ENCODE data around the gene BCDIN3D. TPM values are rescaled to one million over a fixed set of nuclear protein-coding genes. Genes with fewer than 3 reads are reported as not detected.

The BCDIN3D gene
- total RNA-seq, 4 donors from 2014 or later, result 3.2 to 7.4 (median 6.3) TPM

DNA sequence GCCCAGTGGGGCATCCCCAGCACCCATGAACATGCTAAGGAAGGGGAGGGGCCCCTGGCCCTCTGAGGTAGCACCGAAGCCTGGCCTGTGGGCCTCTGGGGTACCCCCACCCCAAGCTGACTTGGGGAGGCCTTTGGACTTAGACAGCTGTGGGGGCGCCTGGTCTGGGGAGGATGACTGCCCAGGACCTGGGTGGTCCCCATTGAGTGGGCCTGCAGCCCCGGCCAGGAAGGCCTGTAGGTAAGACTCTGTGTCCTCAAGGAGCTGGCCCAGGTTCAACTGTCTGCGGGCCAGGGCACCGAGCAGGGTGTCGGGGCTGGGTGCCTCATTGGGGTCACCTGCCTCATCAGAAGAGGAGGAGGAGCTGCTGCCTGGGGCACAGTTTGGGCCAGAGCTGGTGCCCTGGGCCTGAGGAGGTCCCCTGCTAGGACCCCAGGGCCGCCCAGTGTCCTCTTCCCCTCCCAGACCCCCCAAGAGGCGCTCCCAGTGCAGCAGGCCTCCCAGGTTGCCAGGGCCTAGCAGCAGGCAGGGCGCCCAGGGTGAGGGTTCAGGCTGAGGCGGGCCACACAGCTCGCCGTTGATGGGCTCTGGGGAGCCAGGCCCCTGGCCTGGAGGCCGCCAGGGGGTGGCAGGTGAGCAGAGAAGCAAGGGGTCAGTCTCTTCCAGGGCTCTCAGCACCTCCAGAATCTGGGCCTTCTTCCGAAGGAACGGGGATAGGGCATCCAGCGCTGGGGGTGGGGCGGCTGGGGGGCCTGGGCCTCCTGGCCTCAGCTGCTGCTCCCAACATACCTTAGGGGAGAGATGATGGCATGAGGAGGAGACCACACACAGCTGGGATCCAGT lies 46.1 kb downstream of the BCDIN3D start:
- H3K4me3 ChIP-seq (ENCODE audit: low read depth, poor library complexity, severe bottlenecking), result no peak overlapping the region
- WGBS, 2 donors, result 87 to 94% methylated on average over 8 to 11 of the region's 17 CpGs
- TF ChIP-seq CTCF (IDR thresholded peaks at IDR 0.05) (no peak), POLR2A (IDR thresholded peaks at IDR 0.05) (no peak)
- intact Hi-C loops (cut with DNase I; ENCODE audit: low total_unique reads), result no loop called here
- DNase-seq (ENCODE audit: low spot score in 2 of 2), result no peak

DNA sequence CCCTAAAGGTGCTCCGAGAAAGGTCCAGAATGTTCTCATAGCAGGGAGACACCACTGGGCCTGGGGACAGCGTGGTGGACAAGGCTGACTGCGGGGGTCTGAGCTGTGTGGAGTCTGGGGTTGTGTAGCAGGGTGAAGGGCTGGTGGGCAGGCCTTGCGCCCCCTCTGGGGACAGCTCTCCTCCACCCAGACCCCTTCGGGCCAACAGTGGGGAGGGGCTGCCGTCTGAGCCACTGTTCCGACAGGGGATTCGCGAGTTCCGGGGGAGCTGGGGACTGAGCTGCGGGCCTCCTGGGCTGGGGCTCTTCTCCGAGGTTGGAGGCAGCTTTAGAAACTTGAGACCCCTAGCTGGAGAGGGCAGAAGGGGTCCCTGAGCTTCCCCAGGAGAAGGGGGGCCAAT lies 46.8 kb downstream of the BCDIN3D start:
- no peak overlapping the region for H3K4me3 ChIP-seq (ENCODE audit: low read depth, poor library complexity, severe bottlenecking)
- DNase-seq (ENCODE audit: low spot score in 2 of 2), result no peak
- TF ChIP-seq CTCF (IDR thresholded peaks at IDR 0.05), result no peak
- 93 to 94% methylated on average over 8 to 9 of the region's 12 CpGs for WGBS, 2 donors
- intact Hi-C loops (cut with DNase I; ENCODE audit: low total_unique reads), result no loop called here

DNA sequence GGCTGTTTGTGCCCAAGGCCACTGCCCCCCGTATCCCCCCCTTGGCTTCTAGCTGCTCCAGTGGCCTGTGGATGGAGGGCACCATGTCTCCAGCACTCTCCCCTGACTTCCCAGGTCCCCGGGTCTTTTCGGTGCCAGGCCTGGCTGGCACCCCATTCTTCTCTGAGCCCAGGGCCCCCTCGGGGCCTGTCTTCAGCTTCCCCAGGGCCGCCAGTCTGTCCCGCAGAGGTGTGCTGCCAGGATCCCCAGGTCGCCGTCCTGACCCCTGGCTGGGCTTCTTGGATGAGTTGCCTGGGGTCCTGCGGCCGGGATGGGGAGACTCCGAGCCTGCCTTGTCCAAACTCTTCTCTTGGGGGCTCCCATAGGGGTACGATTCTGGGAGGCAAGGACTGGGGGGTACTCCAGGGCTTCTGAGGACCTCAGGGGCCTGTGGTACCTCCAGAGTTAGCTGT lies 47.2 kb downstream of the BCDIN3D start:
- no peak overlapping the region for H3K4me3 ChIP-seq (ENCODE audit: low read depth, poor library complexity, severe bottlenecking)
- TF ChIP-seq POLR2A (IDR thresholded peaks at IDR 0.05), result no peak
- no peak for TF ChIP-seq CTCF (IDR thresholded peaks at IDR 0.05)
- no peak for DNase-seq (ENCODE audit: low spot score in 2 of 2)
- intact Hi-C loops (cut with DNase I; ENCODE audit: low total_unique reads), result no loop called here
- 83 to 86% methylated on average over 11 to 12 of the region's 12 CpGs for WGBS, 2 donors

- WGBS, 2 donors, result 89% methylated on average over 22 to 23 of the region's 32 CpGs
- no peak overlapping the region for H3K4me3 ChIP-seq (ENCODE audit: low read depth, poor library complexity, severe bottlenecking)
- no peak for DNase-seq (ENCODE audit: low spot score in 2 of 2)
- TF ChIP-seq POLR2A (IDR thresholded peaks at IDR 0.05) (no peak), CTCF (IDR thresholded peaks at IDR 0.05) (no peak)
- intact Hi-C loops (cut with DNase I; ENCODE audit: low total_unique reads), result no loop called here
Measured at GRCh38 chr12:49794811-49795653, 47.9 kb downstream of the BCDIN3D start.

DNA sequence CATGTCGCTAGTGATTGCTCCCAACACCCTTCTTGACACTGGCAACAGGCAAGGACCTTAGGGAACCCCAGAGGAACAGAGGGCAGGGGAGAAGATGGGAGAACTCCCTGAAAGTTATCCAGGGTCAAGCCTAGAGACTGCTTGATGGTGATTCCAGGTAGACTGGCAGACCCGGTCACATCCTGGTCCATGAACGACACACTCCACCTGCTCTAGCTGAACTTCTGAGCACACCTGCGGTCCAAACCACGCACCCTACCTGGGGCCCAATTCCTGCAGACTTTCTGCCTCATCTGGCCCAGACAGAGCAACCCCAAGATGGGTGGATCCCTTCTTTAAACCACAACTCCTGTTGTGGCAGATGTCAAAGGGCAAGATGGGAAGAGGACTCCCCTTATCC lies 48.9 kb downstream of the BCDIN3D start:
- intact Hi-C loops (cut with DNase I; ENCODE audit: low total_unique reads), result no loop called here
- TF ChIP-seq CTCF (IDR thresholded peaks at IDR 0.05), result no peak
- TF ChIP-seq POLR2A (IDR thresholded peaks at IDR 0.05), result no peak
- no peak overlapping the region for H3K4me3 ChIP-seq (ENCODE audit: low read depth, poor library complexity, severe bottlenecking)
- no peak for DNase-seq (ENCODE audit: low spot score in 2 of 2)
- 88 to 89% methylated on average over 5 of the region's 5 CpGs for WGBS, 2 donors
